Endothelial cell of umbilical vein (primary cell): Measurements from ENCODE around the gene TRAK1. TPM values are rescaled to one million over a fixed set of nuclear protein-coding genes. Genes with fewer than 3 reads are reported as not detected.

ENCODE experiments used
- BruUV-seq: library from RNA; stranded (reverse); fragments of 400-500 nt; replicated peaks from 2 replicates; lab custom pipeline; 2021; lab: Mats Ljungman, UMichigan
- CTCF ChIA-PET: fragments of 300-600, 350-600 bp; sonication (Branson Sonifier 250); formaldehyde crosslinking; loops from one replicate; lab custom pipeline; 2021; ENCODE audit warnings: antibody characterized with exemption, inconsistent platforms; lab: Charles Lee
- POLR2A ChIA-PET: fragments of 300-600, 350-600 bp; sonication (Branson Sonifier 250); formaldehyde crosslinking; loops from one replicate; lab custom pipeline; 2021; ENCODE audit warnings: antibody characterized with exemption, inconsistent platforms; lab: Charles Lee
- DNase-seq: peaks from one replicate; pipeline ENCODE4 v3.0.0-alpha.2; 2011; ENCODE audit warnings: low read depth, low spot score
- FAIRE-seq: peaks from 2 replicates; lab custom pipeline; 2011; peaks lifted over from hg19 to GRCh38; lab: Jason Lieb, UNC
- H2AFZ ChIP-seq: 2 replicates; pipeline ENCODE4 v1.6.0; 2012; ENCODE audit warnings: low read depth, low read length, control low read depth, inconsistent platforms
- H3K27ac ChIP-seq: 2 replicates; pipeline ENCODE4 v1.5.1; 2011; ENCODE audit warnings: low read depth, mild to moderate bottlenecking, control low read depth, low read length, moderate library complexity; ENCODE audit not compliant: insufficient read depth
- H3K27me3 ChIP-seq, 2 experiments: 2 replicates each; pipeline versions ENCODE4 v1.6.0 to v1.6.1; 2011; ENCODE audit warnings: low read length in 2 of 2, mixed read lengths in 1 of 2; ENCODE audit not compliant: control insufficient read depth in 2 of 2, insufficient read depth in 2 of 2
- H3K36me3 ChIP-seq, 2 experiments: 2 replicates in 1 of 2; 3 replicates in 1 of 2; pipeline ENCODE4 v1.5.1; 2011; ENCODE audit warnings: low read length in 2 of 2, mild to moderate bottlenecking in 1 of 2, moderate library complexity in 1 of 2; ENCODE audit not compliant: control insufficient read depth in 2 of 2, insufficient read depth in 2 of 2; ENCODE audit errors: extremely low read depth in 1 of 2
- H3K4me1 ChIP-seq: 3 replicates; pipeline ENCODE4 v1.5.1; 2011; ENCODE audit warnings: mild to moderate bottlenecking, low read length; ENCODE audit not compliant: control insufficient read depth, insufficient read depth; ENCODE audit errors: extremely low read depth
- H3K4me2 ChIP-seq: 2 replicates; pipeline ENCODE4 v1.6.1; 2011; ENCODE audit warnings: low read length, control low read depth, mixed read lengths; ENCODE audit not compliant: insufficient read depth
- H3K4me3 ChIP-seq, 3 experiments: fragments of 200-600 bp in 1 of 3; sonication (generic), shearing (Covaris generic) in 1 of 3; replicated peaks in 1 of 3; 2 replicates each; pipeline ENCODE4 v1.5.1; 2011 to 2016; ENCODE audit warnings: control low read depth in 3 of 3, low read length in 3 of 3, mild to moderate bottlenecking in 2 of 3, inconsistent platforms in 1 of 3, low read depth in 1 of 3, moderate library complexity in 1 of 3; ENCODE audit not compliant: insufficient read depth in 1 of 3
- H3K79me2 ChIP-seq: 2 replicates; pipeline ENCODE4 v1.6.0; 2012; ENCODE audit warnings: low read length, inconsistent platforms; ENCODE audit not compliant: control insufficient read depth, insufficient read depth
- H3K9ac ChIP-seq: replicated peaks from 2 replicates; pipeline ENCODE3; 2011; ENCODE audit warnings: low read length, control low read depth; ENCODE audit not compliant: insufficient read depth; ENCODE audit errors: extremely low read depth
- H3K9me1 ChIP-seq: replicated peaks from 3 replicates; pipeline ENCODE4 v1.6.0; 2011; ENCODE audit warnings: mild to moderate bottlenecking, low read length; ENCODE audit not compliant: control insufficient read depth, insufficient read depth; ENCODE audit errors: extremely low read depth
- H3K9me3 ChIP-seq: replicated peaks from 2 replicates; pipeline ENCODE4 v1.5.1; 2012; ENCODE audit warnings: low read length, inconsistent platforms; ENCODE audit not compliant: control insufficient read depth, insufficient read depth
- H4K20me1 ChIP-seq: replicated peaks from 2 replicates; pipeline ENCODE3; 2011; ENCODE audit warnings: mild to moderate bottlenecking, low read length; ENCODE audit not compliant: control insufficient read depth, insufficient read depth; ENCODE audit errors: extremely low read depth
- CTCF ChIP-seq, 2 donors: IDR thresholded peaks; 1 replicate in 1 of 2; 2 replicates in 1 of 2; pipeline ENCODE4 v1.5.1; 2011; ENCODE audit warnings: low read length in 2 of 2, mild to moderate bottlenecking in 2 of 2, moderate library complexity in 2 of 2, control low read depth in 1 of 2, inconsistent platforms in 1 of 2, low read depth in 1 of 2; ENCODE audit not compliant: insufficient read depth in 1 of 2; ENCODE audit errors: extremely low read depth in 1 of 2
- EZH2 ChIP-seq: IDR thresholded peaks from 2 replicates; pipeline ENCODE4 v1.6.1; 2012; ENCODE audit warnings: borderline replicate concordance, low read depth, mild to moderate bottlenecking, moderate library complexity, low read length, inconsistent platforms; ENCODE audit not compliant: severe bottlenecking
- FOS ChIP-seq: IDR thresholded peaks from 2 replicates; pipeline ENCODE4 v1.6.1; 2011; ENCODE audit warnings: mild to moderate bottlenecking, low read length, moderate library complexity, borderline replicate concordance; ENCODE audit not compliant: insufficient read depth
- GATA2 ChIP-seq: IDR thresholded peaks from 2 replicates; pipeline ENCODE4 v1.7.0; 2011; ENCODE audit warnings: low read depth, mild to moderate bottlenecking, moderate library complexity, mixed read lengths, low read length; ENCODE audit not compliant: insufficient read length, insufficient read depth
- JUN ChIP-seq: IDR thresholded peaks from 2 replicates; pipeline ENCODE4 v1.6.1; 2011; ENCODE audit warnings: borderline replicate concordance, low read depth; ENCODE audit not compliant: insufficient read length, insufficient read depth
- MAX ChIP-seq: IDR thresholded peaks from 2 replicates; pipeline ENCODE4 v1.6.1; 2011; ENCODE audit not compliant: insufficient read depth, insufficient read length
- MYC ChIP-seq: IDR thresholded peaks from one replicate; pipeline ENCODE4 v1.6.1; 2011; ENCODE audit warnings: mild to moderate bottlenecking, low read depth, low read length
- POLR2A ChIP-seq: IDR thresholded peaks from 2 replicates; pipeline ENCODE4 v1.6.1; 2012; ENCODE audit warnings: low read depth, mild to moderate bottlenecking, control low read depth, low read length
- POLR2AphosphoS5 ChIP-seq: IDR thresholded peaks from 2 replicates; pipeline ENCODE4 v1.6.1; 2012; ENCODE audit warnings: low read depth, mild to moderate bottlenecking, control low read depth, low read length, moderate library complexity; ENCODE audit not compliant: insufficient read depth
- dilution Hi-C: fragments of 300-500 bp; cut with MboI; formaldehyde crosslinking; loops from one replicate; pipeline ENCODE4 v1.15.0; 2019; ENCODE audit warnings: low sequenced_read_pairs; ENCODE audit not compliant: extremely low pct_ligation_motif_present
- intact Hi-C: fragments of 100-400 bp; cut with micrococcal nuclease; formaldehyde crosslinking; loops from one replicate; pipeline ENCODE4 v1.10.0; 2022
- polyA plus RNA-seq, 4 experiments: library from polyadenylated mRNA; depleted of rRNA in 3 of 4; stranded (reverse) in 3 of 4; unstranded in 1 of 4; fragments of >200 nt; gene quantifications; 2 replicates each; pipeline versions ENCODE4 v1.2.1 to v1.2.3, GENCODE V29; 2011 to 2012; ENCODE audit warnings: missing spikeins in 1 of 4
- total RNA-seq: library from RNA; stranded (reverse); gene quantifications from 2 replicates; pipeline ENCODE4 v1.2.3, GENCODE V29; 2021

The TRAK1 gene
- total and polyA plus RNA-seq, 2 donors (not counting 3 experiments of a cell fraction or from before 2014, with no cell fraction given): 38.5 to 59.6 TPM

GRCh38 chr3:42213417-42213816, 122.3 kb downstream of the TRAK1 start:
- no peaks in the 10 kb centered on the region for H3K27me3 ChIP-seq
- FAIRE-seq (no peak), DNase-seq (no peak)
- no peak overlapping the region for H3K4me3 ChIP-seq
- H3K4me1 ChIP-seq: no peaks in the 10 kb centered on the region
- no peak overlapping the region for H2AFZ ChIP-seq
- POLR2A ChIA-PET: no interaction called here
- no peak overlapping the region for H3K27ac ChIP-seq
- H3K4me2 ChIP-seq: no peak overlapping the region
- H4K20me1 ChIP-seq: no peaks in the 10 kb centered on the region
- no TSS peak for BruUV-seq
- H3K36me3 ChIP-seq: peaks cover 3 to 26% of the 10 kb centered on the region in 2 experiments
- dilution Hi-C loops (no loop called here), intact Hi-C loops (no loop called here)
- H3K9me1 ChIP-seq: no peaks in the 10 kb centered on the region
- no peak for TF ChIP-seq GATA2
- no peak for TF ChIP-seq FOS
- no peak for TF ChIP-seq MAX
- no peak for TF ChIP-seq EZH2
- no peak for TF ChIP-seq MYC
- TF ChIP-seq CTCF (IDR thresholded peaks at IDR 0.05; ENCODE audit: extremely low read depth in 1 of 2, insufficient read depth in 1 of 2, low read depth in 1 of 2, low read length in 2 of 2): no peak
- no peak for TF ChIP-seq POLR2AphosphoS5
- TF ChIP-seq POLR2A: no peak
- TF ChIP-seq JUN: no peak
- no peak overlapping the region for H3K9ac ChIP-seq
- CTCF ChIA-PET: no interaction called here
- H3K9me3 ChIP-seq: no peaks in the 10 kb centered on the region
- H3K79me2 ChIP-seq: no peaks in the 10 kb centered on the region
